DMS79 (cell line): ENCODE results near the gene NEK5.
"Not testable (repeated sequence)": the region's sequence is repeated elsewhere in the genome, so short reads cannot be mapped to it uniquely, and the experiment has no call there.

ENCODE experiments used
- DNase-seq: peaks from one replicate; lab custom pipeline; 2025; lab: John Stamatoyannopoulos, UW

NEK5 gene

DNA sequence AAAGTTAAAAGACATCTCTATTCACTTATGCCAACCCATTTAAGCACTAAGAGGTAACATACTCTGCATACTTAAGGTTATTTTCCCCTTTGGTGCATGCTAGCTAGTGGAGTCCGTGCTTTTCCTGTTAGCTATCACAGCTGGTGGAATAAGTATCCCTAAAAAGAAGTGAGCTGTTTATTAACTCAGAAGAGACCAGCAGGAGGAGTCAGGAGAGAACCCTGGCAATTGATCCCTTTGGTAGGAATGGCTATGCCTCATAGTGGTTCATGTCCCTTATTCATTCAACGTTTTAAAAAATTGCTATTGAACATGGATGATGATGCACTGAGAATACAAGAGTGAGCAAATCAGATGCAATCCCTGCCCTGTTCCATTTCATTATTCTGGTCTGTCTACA, 12.4 kb upstream of the NEK5 start:
- no peak for DNase-seq

DNA sequence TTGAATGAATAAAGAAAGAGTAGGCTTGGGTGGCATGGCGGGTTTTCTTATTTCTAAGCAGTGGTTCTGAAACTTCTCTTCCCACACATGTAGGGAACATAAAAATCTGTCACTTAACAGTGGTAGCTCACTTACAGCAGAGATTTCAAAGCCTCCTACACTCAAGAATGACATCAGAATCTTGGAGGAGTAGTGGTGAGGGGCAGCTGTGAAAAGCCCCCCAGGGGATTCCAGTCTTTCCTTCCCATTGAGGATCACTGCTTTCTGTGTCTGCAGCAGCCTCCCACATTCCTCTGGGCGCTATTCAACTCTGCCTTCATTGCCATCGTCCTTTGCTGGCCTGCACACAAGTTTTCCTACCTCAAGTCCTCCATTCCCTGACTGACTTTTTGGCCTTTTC, 8.6 kb upstream of the NEK5 start:
- no peak for DNase-seq

DNA sequence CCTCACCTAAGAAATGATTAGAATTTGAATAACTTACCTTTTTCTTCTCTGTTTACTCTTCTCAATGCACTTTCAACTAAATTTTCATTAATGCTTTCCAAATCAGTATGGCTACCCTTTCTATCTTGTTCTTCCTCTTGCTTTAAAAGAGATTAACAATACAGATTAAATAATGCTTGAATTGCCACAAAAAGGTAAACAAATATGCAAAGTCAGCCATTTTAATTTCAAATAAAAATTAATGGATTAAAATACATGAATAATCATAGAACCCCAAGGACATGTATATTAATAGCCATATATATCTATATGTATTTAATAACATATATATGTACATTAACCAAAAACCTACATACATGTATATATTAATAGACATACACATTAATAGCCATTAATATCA, 7.9 kb upstream of the NEK5 start:
- no peak for DNase-seq

DNA sequence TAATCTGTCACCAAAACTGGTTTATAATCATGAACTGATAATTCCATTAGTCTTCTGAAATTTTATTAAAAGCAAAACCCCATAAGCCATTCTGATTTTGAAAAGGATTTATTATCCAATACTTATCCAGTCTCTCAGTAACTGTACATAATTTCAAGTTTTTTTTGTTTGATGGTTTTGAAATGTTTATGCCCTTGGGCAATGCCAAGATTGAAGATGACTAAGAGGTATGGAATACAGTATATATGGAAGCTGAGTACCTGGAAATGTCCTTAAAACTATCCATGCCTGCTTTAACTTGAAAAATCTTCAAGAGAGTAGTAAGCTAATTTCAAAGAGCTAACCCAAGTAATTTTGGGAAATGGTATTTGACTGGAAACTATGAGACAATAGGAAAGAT, 1.8 kb upstream of the NEK5 start:
- DNase-seq = no peak

DNA sequence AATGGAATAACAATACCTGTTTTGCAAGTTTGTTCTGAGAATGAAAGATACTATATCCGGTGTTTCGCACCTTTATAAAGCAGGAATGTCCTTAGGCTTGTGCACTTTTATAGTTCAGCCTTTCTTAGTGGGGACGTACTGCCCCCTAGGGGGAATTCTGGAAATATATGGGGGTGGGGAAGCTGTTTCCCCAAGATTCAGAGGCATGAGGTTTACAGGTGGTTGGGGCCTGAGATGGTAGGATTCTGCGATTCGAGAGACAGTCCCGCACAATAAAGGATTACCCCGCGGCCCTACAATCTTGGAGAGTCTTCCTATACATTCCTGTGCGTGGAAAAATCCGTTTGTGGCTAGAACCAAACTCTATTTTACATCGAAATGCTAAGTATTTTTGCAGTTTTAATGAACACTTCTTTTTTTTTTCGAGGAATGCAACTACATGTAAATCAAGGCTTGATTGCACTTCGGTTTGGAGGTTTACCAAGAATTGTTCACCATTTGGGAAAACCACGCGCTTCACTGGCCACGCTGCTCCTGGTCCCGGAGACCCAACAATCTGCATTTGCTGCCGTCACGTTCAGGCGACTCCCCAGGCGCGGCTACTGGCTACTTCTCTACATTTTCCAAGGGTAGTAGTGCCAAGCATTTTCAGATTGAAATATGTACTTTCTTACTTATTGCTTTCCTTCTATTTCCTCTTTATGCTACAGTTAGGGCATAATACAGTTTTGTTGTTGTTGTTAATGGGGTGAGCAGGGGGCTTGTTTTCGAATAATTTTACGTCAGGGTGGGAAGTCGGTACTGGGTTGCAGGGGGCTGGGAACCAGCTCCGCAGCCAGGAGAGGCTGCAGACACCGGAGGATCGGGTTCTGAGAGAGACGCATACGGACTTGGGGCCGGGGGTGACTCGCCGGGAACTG, 830 bp downstream of the NEK5 start:
- DNase-seq = peak; percentile 7

DNA sequence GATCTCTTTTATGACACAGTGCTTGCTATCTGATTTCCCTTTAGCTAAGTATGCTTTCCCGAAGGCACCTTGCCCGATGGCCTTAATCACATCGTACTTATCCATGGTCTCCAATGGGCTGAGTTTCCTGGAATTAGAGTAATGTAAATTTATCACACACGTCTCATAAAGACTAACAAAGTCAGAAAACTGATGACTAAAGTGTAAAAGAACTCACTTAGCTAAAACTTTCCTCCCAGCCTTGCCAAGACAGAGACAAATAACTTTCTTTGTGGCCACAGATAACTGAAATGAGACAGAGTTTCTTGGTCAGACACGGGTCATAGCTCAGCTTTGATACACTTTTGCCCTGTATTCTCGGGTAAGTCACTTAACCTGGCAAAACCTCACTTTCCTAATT, 1.5 kb downstream of the NEK5 start:
- no peak for DNase-seq

DNA sequence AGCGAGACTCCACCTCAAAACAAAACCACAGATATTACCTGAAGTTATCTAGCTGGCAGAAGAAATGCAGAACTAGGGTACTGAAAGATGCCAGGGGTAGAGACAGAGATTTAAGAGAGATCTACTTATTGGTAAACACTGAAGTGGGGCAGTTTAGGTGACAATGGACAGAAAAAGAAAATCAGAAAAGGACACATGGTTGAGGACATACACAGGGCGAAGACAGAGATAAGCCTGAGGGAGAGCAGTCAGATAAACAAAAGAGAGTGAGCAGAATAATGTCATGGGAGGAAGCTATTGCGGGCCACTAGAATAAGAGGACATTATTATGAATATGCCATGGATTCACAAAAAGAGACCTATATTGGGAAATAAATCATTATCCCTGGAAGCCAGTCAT, 3.3 kb downstream of the NEK5 start:
- DNase-seq = no peak

DNA sequence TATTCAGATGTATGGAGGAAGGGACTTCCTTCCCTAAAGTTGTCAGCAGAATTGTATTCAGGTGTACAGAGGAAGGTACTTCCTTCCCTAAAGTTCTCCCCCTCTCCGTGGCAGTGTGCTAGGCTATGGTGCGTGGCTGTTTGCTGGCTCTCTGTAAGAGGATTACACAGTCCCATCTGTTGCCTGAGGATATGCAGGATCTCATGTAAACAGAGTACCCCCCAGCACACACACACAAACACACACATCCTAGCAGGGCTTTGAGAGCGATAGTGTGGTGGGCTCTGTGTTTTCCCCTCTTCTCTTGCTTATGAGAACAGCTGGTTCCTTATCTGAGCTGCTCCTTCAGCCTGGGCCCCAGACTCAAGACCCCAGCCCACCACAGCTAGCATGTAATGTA, 10.3 kb downstream of the NEK5 start:
- DNase-seq = no peak

DNA sequence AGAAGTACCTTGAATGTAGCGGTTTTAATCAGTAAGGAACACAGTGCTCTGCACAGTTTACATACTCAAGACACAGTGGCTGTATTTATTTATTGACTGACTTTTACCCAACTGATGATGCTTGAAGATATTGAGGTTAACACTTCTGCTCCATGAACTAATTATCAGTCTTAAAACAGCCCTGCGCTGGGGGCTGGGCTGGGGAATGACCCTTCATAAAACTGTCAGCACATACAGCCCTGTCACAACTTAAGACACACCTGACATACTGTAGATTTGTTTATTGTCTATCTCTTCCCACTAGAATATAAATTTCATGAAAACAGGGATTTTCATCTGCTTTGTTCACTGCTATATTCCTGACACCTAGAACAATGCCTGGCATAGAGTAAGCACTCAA, 10.8 kb downstream of the NEK5 start:
- no peak for DNase-seq

DNA sequence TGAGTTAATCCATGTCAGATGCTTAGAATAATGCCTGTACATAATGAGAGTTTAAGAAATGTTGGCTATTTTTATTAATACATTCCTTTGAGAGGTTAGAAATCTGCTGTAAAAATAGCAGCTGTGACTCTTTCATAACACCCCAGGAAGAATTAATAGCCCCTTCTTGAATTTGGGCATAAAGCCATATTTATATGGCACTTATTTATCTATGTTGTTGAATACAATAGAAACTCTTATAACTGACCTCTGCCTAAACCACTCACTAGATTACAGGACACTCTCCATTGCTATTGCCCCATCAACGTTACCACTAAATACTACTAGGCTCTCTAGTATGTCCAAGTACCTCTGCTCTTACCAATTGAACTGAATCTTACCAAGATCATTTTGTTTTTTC, 16.3 kb downstream of the NEK5 start:
- no peak for DNase-seq

DNA sequence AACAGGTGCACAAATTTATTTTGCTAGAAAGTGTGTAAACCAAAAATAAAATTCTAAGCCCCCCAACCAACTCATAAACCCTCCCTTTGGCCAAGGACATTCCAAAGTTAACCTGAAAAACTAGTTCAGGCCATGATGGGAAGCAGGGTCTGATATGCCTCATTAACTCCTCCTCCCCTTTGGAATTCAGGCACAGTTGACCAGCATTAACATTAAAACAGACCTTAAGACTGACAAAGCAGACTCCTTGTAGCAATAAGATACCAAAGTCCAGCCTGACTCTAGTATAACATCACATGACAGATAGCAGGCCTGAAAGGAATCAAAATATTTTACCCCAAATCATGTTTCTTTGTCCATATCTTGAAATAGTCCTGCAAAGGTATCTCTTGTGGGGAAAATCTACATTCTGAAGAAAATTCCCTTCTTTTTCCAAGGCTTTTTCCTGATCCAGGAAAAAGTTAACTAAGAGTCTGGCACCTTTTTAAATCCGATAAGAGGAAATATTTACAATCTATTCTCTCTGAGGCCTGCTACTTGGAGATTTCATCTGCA, 19.7 kb downstream of the NEK5 start:
- no peak for DNase-seq

DNA sequence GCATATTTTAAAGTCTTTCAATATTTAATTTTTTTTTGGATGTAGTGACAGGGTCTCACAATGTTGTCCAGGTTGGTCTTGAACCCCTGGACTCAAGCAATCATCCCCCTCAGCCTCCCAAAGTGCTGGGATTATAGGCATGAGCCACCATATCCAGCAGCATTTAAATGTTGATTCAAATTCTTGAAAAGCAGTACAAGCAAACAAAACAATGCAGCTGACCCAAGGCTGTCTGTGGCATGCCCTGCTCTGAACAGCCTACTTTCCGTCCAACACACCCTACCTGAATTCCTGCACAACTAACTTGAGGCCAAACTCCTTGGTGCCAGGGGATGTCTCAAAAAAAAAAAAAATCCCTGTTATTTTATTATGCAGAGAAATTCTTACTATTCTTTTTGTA, 23.0 kb downstream of the NEK5 start:
- no peak for DNase-seq

DNA sequence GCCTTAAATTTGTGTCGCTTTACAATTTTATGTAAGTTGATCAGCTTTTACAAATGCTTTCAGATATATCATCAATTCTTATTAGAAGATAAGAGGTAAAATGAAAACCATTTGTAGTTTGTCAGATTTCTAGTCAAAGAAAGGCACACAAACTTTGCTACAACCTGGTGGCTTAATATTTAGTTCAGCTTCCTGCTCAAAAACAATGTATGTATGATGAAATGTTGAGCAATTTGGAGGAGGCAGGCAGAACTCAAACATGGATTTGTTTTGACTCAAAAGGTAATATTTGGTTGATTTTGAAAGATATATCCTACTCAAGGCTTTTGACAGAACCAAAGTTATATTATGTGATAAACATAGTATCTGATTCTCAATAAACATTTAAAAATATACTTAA, 24.2 kb downstream of the NEK5 start:
- no peak for DNase-seq

DNA sequence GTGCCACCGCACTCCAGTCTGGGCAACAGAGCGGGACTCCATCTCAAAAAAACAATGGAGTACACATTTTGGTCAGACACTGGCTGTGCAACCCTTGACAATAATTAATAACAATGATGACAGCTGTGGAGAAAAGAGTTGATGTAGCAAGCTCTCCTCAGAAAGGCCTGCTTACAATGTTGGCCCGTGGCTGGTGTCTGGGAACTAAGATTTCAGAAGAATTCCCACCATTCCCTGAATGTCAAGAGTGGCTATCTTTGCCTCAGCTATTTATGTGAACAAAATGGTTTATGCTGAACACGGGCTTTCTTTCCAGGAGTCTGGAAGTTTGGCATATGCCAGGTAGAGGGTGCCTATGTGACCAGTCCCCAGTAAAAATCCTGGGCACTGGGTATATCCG, 25.5 kb downstream of the NEK5 start:
- no peak for DNase-seq

DNA sequence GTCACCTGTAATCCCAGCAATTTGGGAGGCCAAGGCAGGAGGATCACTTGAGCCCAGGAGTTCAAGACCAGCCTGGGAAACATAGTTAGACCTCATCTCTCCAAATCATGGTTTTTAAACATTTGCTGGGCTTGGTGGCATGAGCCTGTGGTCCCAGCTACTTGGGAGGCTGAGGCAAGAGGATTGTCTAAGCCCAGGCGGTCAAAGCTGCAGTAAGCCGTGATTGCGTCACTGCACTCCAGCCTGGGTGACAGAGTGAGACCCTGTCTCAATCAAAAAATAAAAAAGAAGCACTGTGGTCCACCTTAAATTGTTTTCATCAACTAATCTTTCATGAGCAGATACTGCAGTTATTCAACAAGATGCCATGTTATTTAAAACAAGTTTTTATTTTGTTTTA, 26.4 kb downstream of the NEK5 start:
- DNase-seq = not testable (repeated sequence)

DNA sequence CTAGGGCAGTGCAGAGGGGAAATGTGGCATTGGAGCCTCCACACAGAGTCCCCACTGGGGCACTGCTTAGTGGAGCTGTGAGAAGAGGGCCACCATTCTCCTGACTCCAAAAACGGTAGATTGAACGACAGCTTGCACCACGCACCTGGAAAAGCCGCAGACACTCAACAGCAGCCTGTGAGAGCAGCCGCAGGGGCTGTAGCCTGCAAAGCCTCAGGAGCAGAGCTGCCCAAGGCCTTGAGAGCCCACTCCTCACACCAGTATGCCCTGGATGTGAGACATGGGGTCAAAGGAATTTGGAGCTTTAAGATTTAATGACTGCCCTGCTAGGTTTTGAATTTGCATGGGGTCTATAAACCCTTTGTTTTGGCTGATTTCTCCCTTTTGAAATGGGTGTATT, 31.7 kb downstream of the NEK5 start:
- DNase-seq = no peak

DNA sequence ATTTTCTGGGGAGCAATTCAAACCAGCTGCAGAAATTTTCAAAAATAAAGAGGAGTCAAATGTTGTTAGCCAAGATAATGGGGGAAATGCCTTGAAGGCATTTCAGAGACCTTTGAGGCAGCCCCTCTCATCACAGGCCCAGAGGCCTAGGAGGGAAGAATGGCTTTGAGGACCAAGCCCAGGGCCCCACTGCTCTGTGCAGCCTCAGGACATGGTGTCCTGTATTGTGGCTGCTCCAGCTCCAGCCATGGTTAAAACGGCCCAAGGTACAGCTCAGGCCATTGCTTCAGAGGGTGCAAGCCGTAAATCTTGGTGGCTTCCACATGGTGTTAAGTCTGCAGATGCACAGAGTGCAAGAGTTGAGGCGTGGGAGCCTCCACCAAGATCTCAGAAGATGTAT, 32.1 kb downstream of the NEK5 start:
- no peak for DNase-seq

DNA sequence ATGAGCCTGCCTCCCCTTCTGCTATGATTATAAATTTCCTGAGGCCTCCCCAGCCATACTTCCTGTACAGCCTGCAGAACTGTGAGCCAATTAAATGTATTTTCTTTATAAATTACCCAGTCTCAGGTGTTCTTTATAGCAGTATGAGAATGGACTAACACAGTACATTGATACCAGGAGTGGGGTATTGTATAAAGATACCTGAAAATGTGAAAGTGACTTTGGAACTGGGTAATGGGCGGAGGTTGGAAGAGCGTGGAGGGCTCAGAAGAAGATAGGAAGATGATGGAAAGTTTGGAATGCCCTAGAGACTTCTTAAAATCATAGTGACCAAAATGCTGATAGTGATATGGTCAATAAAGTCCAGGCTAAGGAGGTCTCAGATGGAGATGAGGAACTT, 32.8 kb downstream of the NEK5 start:
- no peak for DNase-seq

DNA sequence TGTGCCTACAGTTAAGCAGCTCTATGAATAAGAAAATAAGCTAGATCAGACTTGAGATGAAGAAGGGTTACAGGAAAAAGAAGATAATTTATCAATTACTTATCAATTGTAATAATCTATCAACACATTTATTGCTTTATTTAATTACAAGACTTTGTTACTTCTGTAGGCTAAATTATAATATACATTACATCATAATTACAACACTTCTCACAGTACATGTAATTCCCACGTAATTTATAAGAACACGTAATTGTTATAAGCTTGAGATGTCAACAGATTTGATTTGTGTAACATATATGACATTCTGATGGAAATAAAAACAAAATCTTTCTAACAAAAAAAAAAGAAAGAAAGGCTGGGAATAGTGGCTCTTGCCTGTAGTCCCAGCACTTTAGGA, 36.8 kb downstream of the NEK5 start:
- DNase-seq = no peak

DNA sequence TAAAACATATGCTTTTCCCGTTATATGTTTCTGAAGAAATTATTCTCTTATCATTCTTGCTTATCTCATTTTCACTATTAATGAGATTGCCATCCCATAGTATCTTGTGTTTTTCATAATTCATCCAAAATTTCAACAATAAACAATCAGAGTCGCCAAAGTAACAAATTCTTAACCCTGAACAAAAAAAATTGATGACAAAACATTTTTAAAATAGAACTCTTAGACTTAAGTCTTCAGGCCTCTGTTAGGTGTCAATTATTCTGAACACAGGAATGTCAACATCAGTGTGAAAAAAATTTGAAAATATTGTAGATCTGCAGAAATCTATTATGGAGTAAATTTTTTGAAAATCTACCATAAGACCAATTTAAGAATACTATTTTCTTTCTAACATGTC, 37.4 kb downstream of the NEK5 start:
- no peak for DNase-seq

DNA sequence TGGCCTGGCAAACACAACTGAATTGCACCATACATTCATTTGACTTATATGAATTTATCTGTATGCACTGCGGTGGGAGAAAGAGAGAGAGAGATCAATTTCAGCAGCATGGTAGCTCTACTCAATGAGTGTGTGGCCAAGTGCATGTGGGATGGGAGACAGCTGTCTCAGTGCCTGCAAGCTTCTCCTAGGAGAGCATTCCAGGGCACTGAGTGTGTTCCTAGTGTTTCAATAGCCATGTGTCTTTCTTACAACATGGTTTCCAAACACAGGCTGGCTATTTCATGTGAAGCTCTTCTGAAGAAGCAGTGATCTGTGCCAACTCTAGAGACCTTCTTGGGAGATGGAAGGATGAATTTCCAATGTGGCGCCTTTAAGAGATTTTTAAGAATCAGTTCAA, 43.5 kb downstream of the NEK5 start:
- no peak for DNase-seq

DNA sequence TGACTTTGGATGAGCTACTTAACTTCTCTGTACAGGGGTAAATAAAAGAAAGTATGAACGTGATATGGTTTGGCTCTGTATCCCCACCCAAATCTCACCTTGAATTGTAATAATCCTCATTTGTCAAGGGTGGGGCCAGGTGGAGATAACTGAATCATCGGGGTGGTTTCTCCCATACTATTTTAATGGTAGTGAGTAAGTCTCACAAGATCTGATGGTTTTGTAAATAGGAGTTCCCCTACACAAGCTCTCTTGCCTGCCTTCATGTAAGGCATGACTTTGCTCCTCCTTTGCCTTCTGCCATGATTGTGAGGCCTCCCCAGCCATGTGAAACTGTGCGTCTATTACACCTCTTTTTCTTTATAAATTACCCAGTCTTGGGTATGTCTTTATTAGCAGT, 43.9 kb downstream of the NEK5 start:
- DNase-seq = not testable (repeated sequence)

DNA sequence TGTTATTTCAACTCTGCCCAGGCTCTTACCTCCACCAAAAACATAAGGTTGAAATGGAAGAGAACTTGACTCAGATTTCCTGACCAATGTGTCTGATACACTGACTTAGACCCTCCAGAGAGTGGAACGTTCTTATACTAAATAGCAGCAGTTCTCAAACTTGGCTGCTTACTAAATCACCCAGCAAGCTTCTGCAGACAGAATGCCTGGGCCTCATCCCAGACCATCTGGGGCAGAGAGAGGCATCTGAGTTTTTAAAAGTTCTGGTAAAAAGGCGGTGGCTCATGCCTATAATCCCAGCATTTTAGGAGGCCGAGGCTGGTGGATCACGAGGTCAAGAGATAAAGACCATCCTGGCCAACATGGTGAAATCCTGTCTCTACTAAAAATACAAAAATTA, 46.3 kb downstream of the NEK5 start:
- DNase-seq = no peak

DNA sequence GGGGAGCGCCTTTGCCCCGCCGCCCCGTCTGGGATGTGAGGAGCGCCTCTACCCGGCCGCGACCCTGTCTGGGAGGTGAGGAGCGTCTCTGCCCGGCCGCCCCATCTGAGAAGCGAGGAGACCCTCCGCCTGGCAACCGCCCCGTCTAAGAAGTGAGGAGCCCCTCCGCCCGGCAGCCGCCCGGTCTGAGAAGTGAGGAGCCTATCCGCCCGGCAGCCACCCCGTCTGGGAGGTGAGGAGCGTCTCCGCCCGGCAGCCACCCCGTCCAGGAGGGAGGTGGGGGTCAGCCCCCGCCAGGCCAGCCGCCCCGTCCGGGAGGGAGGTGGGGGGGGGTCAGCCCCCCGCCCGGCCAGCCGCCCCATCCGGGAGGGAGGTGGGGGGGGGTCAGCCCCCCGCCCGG, 49.0 kb downstream of the NEK5 start:
- DNase-seq = not testable (repeated sequence)
